ENCODE measurements around the gene KDM5C. TPM values are rescaled to one million over a fixed set of nuclear protein-coding genes. Genes with fewer than 3 reads are reported as not detected.
A peak's percentile ranks its signal among the peaks of the same experiment; 100 is the strongest.

Gene KDM5C
- polyA plus RNA-seq, 1 donor, result 51.1 TPM

DNA sequence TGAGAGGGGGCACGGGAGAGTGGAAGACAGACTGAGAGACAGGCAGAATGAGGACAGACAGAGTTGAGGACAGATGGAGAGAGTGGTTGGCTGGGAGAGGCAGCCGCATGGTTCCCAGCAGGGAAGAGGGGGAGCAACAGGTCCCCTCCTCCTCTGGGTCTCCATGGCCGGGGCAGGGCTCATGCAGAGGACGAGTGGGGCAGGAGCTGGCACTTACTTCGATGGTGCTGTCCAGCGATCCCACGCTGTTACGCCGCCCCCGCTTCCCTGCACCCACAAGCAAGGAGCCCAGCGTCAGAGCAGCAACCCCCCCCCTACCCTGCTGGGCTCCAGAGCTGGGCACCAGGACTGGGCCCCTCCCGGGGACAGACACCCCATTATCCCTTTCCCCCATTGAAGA is 10.6 kb upstream of the KDM5C start:
- WGBS (ENCODE audit: insufficient coverage, low lambda C conversion rate), result no CpG with 5 or more reads among the region's 12 CpGs
- Histone ChIP-seq H3K4me1 (ENCODE audit: control insufficient read depth, insufficient read depth, low read length) (peaks cover 3% of the 10 kb centered on the region), H3K36me3 (ENCODE audit: control insufficient read depth, insufficient read depth, low read length) (peaks cover 19% of the 10 kb centered on the region), H3K4me3 (ENCODE audit: low read length) (no peak overlapping the region), H3K27me3 (ENCODE audit: control insufficient read depth, insufficient read depth, low read length) (no peaks in the 10 kb centered on the region), H3K9me3 (ENCODE audit: control insufficient read depth, low read depth, low read length) (no peaks in the 10 kb centered on the region), H3K27ac (ENCODE audit: low read length) (no peak overlapping the region)
- DNase-seq, result no peak

DNA sequence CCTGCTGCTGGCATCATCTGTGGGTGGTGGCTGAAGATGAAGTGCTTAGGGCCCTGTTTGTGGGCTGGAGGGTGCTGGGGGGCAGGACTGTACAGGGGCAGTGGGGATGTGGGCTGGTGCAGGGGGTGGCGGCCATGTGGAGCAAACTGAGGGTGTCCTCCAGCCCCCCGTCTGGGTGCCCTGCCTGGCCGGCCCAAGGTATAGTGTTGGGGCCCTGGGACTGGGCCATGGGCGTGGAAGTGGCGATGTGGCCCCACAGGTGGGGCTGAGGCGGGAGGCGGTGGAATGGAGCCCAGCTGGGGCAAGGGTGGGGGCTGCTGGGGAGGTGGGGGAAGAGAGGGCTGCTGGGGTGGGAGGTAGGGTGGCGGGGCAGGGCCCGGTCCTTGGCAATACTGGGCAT is 9.5 kb upstream of the KDM5C start:
- H3K27me3 ChIP-seq (ENCODE audit: control insufficient read depth, insufficient read depth, low read length), result no peaks in the 10 kb centered on the region
- no peaks in the 10 kb centered on the region for H3K9me3 ChIP-seq (ENCODE audit: control insufficient read depth, low read depth, low read length)
- peaks cover 12% of the 10 kb centered on the region for H3K36me3 ChIP-seq (ENCODE audit: control insufficient read depth, insufficient read depth, low read length)
- DNase-seq, result no peak
- peaks cover 3% of the 10 kb centered on the region for H3K4me1 ChIP-seq (ENCODE audit: control insufficient read depth, insufficient read depth, low read length)
- H3K4me3 ChIP-seq (ENCODE audit: low read length), result no peak overlapping the region
- no CpG with 5 or more reads among the region's 9 CpGs for WGBS (ENCODE audit: insufficient coverage, low lambda C conversion rate)
- no peak overlapping the region for H3K27ac ChIP-seq (ENCODE audit: low read length)

DNA sequence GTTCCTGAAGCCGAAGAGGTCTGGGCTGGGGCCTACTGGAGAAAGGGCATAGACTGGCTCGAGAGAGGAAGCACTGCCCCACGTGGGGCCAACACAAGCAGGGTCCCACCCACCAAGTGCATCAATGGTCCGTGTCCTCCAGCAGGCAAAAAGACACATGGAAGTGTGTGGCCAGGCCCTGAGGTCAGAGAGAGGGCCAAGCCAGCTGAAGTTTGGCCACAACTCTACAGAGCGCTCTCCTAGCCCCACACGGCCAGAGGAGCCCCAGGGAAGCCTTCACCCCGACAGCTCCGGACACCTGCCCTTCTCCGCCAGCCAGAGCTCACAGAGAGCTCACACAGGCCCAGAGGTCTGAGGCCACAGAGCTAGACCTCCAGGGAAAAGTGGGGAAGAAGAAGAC is 8.5 kb upstream of the KDM5C start:
- H3K4me3 ChIP-seq (ENCODE audit: low read length), result no peak overlapping the region
- WGBS (ENCODE audit: insufficient coverage, low lambda C conversion rate), result no CpG with 5 or more reads among the region's 9 CpGs
- H3K9me3 ChIP-seq (ENCODE audit: control insufficient read depth, low read depth, low read length), result no peaks in the 10 kb centered on the region
- peaks cover 3% of the 10 kb centered on the region for H3K4me1 ChIP-seq (ENCODE audit: control insufficient read depth, insufficient read depth, low read length)
- H3K36me3 ChIP-seq (ENCODE audit: control insufficient read depth, insufficient read depth, low read length), result peaks cover 12% of the 10 kb centered on the region
- no peaks in the 10 kb centered on the region for H3K27me3 ChIP-seq (ENCODE audit: control insufficient read depth, insufficient read depth, low read length)
- H3K27ac ChIP-seq (ENCODE audit: low read length), result no peak overlapping the region
- no peak for DNase-seq

DNA sequence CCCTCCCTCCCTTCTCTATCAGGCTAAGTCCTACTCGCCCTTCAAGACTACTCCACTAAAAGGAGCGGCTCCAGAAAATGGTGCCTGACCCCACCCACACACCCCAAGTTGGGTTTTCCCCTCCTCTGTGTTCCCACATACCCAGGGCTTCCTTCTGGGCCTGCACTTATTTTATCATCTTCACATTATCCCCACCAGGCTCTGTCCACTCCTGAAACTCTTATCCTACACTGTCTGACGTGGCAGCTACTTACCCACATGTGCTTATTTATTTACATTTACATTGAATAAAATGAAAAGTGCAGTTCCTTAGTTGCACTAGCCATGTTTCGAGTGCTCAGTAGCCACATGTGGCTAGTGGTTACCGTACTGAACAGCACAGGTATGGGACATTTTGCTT is 5.1 kb upstream of the KDM5C start:
- no peaks in the 10 kb centered on the region for H3K36me3 ChIP-seq (ENCODE audit: control insufficient read depth, insufficient read depth, low read length)
- H3K27me3 ChIP-seq (ENCODE audit: control insufficient read depth, insufficient read depth, low read length), result no peaks in the 10 kb centered on the region
- no peak overlapping the region for H3K4me3 ChIP-seq (ENCODE audit: low read length)
- H3K27ac ChIP-seq (ENCODE audit: low read length), result no peak overlapping the region
- whole genome bisulfite sequencing (ENCODE audit: insufficient coverage, low lambda C conversion rate), result no CpG with 5 or more reads among the region's 5 CpGs
- no peaks in the 10 kb centered on the region for H3K9me3 ChIP-seq (ENCODE audit: control insufficient read depth, low read depth, low read length)
- H3K4me1 ChIP-seq (ENCODE audit: control insufficient read depth, insufficient read depth, low read length), result peaks cover 3% of the 10 kb centered on the region
- DNase-seq, result no peak

DNA sequence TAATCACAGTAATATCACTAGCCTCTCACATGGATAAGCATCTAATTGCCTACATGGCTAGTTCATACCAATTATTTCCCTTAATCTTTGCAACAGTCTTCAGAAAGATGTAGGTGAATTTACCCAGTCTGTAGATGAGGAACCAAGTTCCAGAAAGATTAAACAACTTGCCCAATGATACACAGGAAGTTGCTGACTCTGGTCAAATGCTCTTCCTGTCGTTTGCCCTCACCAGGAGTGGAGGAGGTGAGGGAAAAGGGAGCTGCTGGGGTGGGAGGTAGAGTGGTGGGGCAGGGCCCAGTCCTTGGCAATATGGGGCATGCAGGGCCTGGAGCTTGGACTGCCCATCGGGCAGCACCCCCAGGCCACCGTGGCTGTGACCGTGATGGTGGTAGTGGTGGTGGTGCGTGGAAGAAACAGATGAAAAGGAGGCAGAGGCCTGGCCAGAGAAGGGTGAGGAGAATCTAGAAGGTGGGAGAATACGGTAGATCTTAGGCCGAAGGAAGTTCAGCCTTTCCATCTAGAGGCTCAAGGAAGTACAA is 2.3 kb upstream of the KDM5C start:
- Histone ChIP-seq H3K9me3 (ENCODE audit: control insufficient read depth, low read depth, low read length) (no peaks in the 10 kb centered on the region), H3K4me1 (ENCODE audit: control insufficient read depth, insufficient read depth, low read length) (peaks cover 11% of the 10 kb centered on the region), H3K27ac (ENCODE audit: low read length) (no peak overlapping the region), H3K27me3 (ENCODE audit: control insufficient read depth, insufficient read depth, low read length) (no peaks in the 10 kb centered on the region), H3K36me3 (ENCODE audit: control insufficient read depth, insufficient read depth, low read length) (no peaks in the 10 kb centered on the region), H3K4me3 (ENCODE audit: low read length) (no peak overlapping the region)
- no peak for DNase-seq
- WGBS (ENCODE audit: insufficient coverage, low lambda C conversion rate), result no CpG with 5 or more reads among the region's 7 CpGs

DNA sequence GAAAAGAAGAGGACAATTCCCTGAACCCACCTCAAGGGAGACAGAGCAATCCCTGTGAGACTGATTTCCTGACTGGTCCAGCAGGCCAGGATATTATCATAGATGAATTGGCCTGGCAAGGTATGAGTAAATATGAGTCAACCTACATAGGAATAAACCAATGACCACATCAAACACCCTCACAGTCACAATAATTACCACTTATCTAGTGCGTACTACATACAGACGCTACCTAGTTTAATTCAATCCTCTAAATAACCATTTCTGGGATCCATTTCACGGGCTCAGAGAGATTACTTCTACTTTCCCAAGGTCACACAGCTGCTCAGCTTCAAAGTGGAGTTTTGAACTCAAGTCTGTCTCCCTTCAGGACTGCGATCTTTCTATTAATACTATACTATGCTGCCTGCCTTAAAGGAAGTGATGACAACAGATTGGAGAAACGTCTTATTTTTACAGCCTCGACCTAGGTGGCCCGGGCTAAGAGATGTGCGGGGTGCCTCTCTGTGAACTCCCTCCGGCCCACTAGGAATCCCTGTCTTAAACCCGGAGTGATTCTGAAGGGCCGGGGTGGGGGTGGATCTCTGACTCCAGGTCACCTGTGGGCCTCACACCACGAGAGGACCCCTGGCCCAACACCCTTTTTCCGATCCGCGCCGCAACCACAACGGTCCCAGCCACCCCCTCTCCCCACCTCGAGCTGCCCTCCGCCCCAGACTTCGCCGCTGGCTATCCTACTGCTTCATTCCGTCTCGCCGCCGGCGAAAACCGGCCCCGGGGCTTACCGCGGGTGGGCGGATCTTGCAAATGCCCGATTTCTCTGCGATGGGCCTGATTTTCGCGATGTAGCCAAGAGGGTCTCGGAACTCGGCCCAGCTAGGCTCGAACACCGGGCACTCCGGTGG is 800 bp downstream of the KDM5C start:
- no CpG with 5 or more reads among the region's 40 CpGs for WGBS (ENCODE audit: insufficient coverage, low lambda C conversion rate)
- Histone ChIP-seq H3K4me1 (ENCODE audit: control insufficient read depth, insufficient read depth, low read length) (peaks cover 11% of the 10 kb centered on the region), H3K4me3 (ENCODE audit: low read length) (peak overlapping the region; percentile 90), H3K9me3 (ENCODE audit: control insufficient read depth, low read depth, low read length) (no peaks in the 10 kb centered on the region), H3K27me3 (ENCODE audit: control insufficient read depth, insufficient read depth, low read length) (no peaks in the 10 kb centered on the region), H3K27ac (ENCODE audit: low read length) (peak overlapping the region; percentile 59), H3K36me3 (ENCODE audit: control insufficient read depth, insufficient read depth, low read length) (peaks cover 20% of the 10 kb centered on the region)
- DNase-seq, result peak in 1 of 2 donors; percentile 3

DNA sequence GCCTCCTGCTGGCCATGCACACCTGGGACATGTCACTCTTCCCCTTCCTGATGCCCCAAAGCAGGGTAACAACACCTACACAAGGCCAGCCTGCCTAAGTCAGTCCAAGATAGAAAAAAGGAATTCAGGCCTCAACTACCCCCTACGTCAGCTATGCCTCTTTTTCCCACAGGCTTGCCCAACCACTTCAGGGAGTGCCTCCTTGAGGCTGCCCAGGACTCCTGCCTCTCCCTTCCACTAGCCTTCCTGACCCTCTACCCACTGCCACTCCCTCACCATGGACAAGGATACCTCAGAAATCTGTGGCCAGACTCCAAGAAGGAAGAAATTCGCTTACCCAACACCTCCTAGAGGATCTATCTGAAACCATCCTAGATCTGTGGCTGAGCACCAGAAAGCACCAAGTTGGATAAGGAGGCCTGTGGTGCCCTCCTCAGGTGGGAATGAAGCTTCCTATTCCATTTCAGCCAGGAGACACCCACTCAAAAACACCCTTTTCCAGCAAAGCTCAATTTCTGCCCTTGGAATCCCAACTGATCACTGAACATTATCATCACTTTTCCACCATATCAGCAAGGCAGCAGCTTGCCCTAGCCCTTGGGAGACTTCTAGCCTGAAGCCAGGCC is 1.8 kb downstream of the KDM5C start:
- WGBS (ENCODE audit: insufficient coverage, low lambda C conversion rate), result no CpG with 5 or more reads among the region's 2 CpGs
- H3K27ac ChIP-seq (ENCODE audit: low read length), result no peak overlapping the region
- peak overlapping the region; percentile 90 for H3K4me3 ChIP-seq (ENCODE audit: low read length)
- peaks cover 30% of the 10 kb centered on the region for H3K36me3 ChIP-seq (ENCODE audit: control insufficient read depth, insufficient read depth, low read length)
- peaks cover 11% of the 10 kb centered on the region for H3K4me1 ChIP-seq (ENCODE audit: control insufficient read depth, insufficient read depth, low read length)
- no peaks in the 10 kb centered on the region for H3K9me3 ChIP-seq (ENCODE audit: control insufficient read depth, low read depth, low read length)
- no peak for DNase-seq
- no peaks in the 10 kb centered on the region for H3K27me3 ChIP-seq (ENCODE audit: control insufficient read depth, insufficient read depth, low read length)

DNA sequence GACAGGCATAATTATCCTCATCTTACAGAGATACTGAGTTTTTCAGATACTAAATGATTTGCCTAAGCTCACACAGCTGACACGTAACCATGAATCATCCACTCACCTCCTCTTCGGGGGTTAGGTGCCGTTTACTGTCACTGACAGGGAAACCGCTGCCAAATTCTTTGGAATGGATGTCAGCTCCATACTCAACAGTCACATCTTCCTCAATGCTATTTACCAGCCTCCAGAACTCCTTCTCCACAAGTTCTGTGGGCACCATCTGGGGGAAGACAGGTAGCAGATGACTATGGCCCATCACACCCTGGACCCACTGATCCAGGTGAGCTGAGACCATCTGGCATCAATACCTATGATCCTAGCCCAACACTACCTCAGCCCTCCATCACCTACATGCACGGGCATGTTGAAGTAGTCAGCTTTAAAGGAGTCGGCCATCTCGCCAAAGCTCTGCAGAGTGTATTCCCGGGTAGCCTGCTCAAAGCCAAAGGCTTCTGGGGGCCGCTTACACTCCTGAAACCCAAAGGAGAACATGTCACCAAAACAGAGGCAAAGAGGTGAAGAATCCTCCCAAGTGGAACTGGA is 13.5 kb downstream of the KDM5C start:
- no peaks in the 10 kb centered on the region for H3K27me3 ChIP-seq (ENCODE audit: control insufficient read depth, insufficient read depth, low read length)
- peaks cover 55% of the 10 kb centered on the region for H3K36me3 ChIP-seq (ENCODE audit: control insufficient read depth, insufficient read depth, low read length)
- no peaks in the 10 kb centered on the region for H3K4me1 ChIP-seq (ENCODE audit: control insufficient read depth, insufficient read depth, low read length)
- no peak overlapping the region for H3K27ac ChIP-seq (ENCODE audit: low read length)
- no peaks in the 10 kb centered on the region for H3K9me3 ChIP-seq (ENCODE audit: control insufficient read depth, low read depth, low read length)
- H3K4me3 ChIP-seq (ENCODE audit: low read length), result no peak overlapping the region
- no CpG with 5 or more reads among the region's 9 CpGs for WGBS (ENCODE audit: insufficient coverage, low lambda C conversion rate)
- DNase-seq, result no peak

DNA sequence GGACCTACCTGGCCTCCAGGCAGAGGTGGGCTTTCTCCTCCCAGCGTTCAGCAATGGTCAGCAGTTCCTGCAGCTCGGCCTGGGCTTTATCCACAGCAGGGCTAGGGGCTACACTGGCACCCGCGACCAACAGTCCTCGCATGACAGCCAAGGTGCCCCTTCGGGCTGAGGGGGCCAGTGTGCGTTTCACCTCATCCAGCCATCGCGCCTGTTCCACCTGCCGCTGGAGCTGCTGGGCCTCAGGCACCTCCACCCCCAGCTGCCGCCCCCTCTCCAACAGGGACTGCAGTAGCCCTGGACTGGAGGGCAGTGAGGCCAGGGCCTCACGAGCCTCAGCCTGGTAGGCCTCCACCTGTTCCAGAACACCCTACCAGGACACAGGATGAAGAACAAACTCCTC is 28.3 kb downstream of the KDM5C start:
- H3K27ac ChIP-seq (ENCODE audit: low read length), result no peak overlapping the region
- H3K4me3 ChIP-seq (ENCODE audit: low read length), result no peak overlapping the region
- peaks cover 73% of the 10 kb centered on the region for H3K36me3 ChIP-seq (ENCODE audit: control insufficient read depth, insufficient read depth, low read length)
- H3K9me3 ChIP-seq (ENCODE audit: control insufficient read depth, low read depth, low read length), result no peaks in the 10 kb centered on the region
- no peaks in the 10 kb centered on the region for H3K4me1 ChIP-seq (ENCODE audit: control insufficient read depth, insufficient read depth, low read length)
- H3K27me3 ChIP-seq (ENCODE audit: control insufficient read depth, insufficient read depth, low read length), result no peaks in the 10 kb centered on the region
- no peak for DNase-seq
- WGBS (ENCODE audit: insufficient coverage, low lambda C conversion rate), result no CpG with 5 or more reads among the region's 12 CpGs

DNA sequence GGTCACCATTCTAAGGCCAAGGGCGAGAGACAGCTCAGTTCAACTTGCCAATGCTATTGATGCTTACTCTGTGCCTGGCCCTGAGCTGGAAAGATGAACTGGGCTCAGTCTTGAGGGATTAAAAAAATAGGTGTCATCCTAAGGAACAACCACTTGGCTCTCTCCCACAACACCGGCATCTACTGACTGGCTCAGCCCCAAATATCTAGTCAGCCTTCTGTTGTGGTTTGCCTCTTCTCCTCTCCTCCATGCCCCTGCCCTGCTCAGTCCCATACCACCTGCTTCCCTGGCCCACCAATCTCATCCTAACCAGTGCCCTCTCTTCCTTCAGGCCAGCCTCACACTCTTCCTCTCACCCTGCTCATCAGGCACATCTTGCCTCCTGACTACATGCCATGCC is 29.6 kb downstream of the KDM5C start:
- no peak overlapping the region for H3K4me3 ChIP-seq (ENCODE audit: low read length)
- H3K36me3 ChIP-seq (ENCODE audit: control insufficient read depth, insufficient read depth, low read length), result peaks cover 61% of the 10 kb centered on the region
- H3K4me1 ChIP-seq (ENCODE audit: control insufficient read depth, insufficient read depth, low read length), result no peaks in the 10 kb centered on the region
- DNase-seq, result no peak
- no peaks in the 10 kb centered on the region for H3K27me3 ChIP-seq (ENCODE audit: control insufficient read depth, insufficient read depth, low read length)
- no CpG with 5 or more reads among the region's 2 CpGs for WGBS (ENCODE audit: insufficient coverage, low lambda C conversion rate)
- no peaks in the 10 kb centered on the region for H3K9me3 ChIP-seq (ENCODE audit: control insufficient read depth, low read depth, low read length)
- H3K27ac ChIP-seq (ENCODE audit: low read length), result no peak overlapping the region

All from large intestine (tissue), 3 donors.